DMS114 treated with DMSO at 0.1 percent for 48 hours (cell line): Measurements from ENCODE around the gene LENG8.
"Not testable (repeated sequence)": the region's sequence is repeated elsewhere in the genome, so short reads cannot be mapped to it uniquely, and the experiment has no call there.

ENCODE experiments used
- DNase-seq: peaks from one replicate; lab custom pipeline; 2025; ENCODE audit not compliant: unreplicated experiment; lab: John Stamatoyannopoulos, UW

The LENG8 gene

DNA sequence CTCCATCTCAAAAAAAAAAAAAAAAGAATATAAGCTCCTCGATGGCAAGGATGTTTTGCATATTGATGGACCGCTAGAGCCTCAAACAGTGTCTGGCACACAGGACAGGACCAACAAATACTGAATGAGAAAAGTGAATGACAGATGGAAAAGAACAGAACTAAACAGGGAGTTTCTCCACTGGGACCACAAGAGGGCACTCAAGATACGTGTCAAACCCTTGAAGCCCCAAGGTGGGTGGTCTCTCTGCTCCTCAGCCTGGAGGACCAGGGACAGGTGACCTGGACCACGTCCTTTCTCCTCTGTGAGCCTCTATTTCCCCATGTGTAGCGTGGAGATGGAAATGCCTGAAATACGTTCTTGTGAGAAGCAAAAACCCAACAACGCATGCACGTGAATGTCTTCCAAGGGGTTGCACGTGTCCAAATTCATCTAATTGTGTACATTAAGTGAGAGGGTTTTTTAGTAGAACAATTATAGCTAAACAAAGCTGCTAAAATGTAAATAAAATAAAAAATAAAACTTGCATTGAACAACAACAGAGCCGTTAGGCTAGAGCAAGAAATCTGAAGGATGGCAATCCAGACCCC is 29.8 kb downstream of the LENG8 start:
- peak; percentile 68 for DNase-seq

- DNase-seq, result no peak
Measured at GRCh38 chr19:54480051-54480450, 31.1 kb downstream of the LENG8 start.

DNA sequence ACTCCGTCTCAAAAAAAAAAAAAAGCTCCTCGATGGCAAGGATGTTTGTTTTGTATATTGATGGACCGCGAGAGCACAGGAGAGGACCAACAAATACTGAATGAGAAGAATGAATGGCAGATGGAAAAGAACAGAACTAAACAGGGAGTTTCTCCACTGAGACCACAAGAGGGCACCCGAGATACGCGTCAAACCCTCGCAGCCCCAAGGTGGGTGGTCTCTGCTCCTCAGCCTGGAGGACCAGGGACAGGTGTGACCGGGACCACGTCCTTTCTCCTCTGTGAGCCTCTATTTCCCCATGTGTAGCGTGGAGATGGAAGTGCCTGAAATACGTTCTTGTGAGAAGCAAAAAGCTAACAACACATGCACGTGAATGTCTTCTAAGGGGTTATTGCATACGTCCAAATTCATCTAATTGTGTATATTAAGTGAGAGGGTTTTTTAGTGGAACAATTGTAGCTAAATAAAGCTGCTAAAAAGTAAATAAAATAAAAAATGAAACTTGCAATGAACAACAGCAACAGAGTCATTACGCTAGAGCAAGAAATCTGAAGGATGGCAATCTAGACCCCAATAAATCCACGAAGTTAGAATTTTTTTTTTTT is 32.4 kb downstream of the LENG8 start:
- DNase-seq, result peak; percentile 75

- DNase-seq, result no peak
Measured at GRCh38 chr19:54482889-54483288, 33.9 kb downstream of the LENG8 start.

DNA sequence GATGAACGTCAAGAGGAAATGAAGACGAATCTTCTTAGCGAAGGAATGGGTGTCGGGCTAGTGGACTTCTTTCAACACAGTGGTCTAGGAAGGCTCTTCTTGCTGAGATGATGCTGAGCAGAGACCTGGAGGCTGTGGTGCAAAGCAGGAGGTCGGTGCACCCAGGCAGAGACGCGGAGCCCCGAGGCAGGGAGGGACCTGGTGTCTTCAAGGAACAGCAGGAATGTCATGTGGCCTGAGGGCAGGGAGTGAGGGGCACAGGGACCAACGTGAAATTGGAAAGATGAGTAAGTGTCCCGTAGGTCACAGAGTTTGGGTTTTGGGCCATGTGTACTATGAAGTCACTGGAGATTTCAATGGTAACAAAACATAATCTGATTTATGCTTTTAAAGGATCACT is 35.5 kb downstream of the LENG8 start:
- no peak for DNase-seq

- no peak for DNase-seq
Measured at GRCh38 chr19:54485851-54486250, 36.9 kb downstream of the LENG8 start.

- DNase-seq, result no peak
Measured at GRCh38 chr19:54489341-54489740, 40.3 kb downstream of the LENG8 start.

DNA sequence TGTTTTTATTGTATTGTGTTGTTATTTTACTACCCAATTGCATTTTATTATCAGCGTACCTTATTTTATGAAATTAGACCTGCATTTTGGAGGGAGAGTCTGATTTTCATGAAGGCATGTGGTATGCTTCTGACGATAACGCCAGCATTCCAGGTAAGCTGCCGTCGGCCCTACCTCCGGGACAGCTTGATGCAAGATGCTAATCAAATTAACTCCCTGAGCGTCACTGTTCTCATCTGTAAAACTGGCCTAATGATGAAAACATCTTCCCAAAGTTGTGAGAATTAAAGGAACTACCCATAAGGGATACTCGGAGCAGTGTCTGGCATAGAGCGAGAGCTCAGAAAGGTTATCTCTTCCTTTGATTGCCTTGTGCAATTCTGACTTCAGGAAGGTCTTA is 40.8 kb downstream of the LENG8 start:
- DNase-seq, result no peak

DNA sequence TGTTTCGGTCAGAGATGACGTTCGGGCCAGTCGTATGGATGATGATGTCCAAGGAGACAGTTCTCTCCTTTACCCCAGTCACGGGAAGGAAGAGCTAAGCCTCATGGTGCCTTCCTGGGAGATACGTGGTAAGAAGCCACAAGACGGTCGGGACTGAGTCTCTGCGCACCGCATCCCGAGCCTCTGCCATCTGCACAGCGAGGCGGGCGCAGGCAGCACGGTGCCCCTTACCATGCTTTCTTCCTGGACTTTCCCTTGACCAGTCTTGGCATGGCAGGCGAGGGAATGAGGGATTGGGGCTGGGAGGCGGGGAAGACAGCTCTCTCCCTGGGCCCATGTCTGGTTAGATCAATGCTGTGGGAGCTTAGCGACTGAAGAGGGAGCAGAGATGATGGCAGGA is 43.6 kb downstream of the LENG8 start:
- no peak for DNase-seq

DNA sequence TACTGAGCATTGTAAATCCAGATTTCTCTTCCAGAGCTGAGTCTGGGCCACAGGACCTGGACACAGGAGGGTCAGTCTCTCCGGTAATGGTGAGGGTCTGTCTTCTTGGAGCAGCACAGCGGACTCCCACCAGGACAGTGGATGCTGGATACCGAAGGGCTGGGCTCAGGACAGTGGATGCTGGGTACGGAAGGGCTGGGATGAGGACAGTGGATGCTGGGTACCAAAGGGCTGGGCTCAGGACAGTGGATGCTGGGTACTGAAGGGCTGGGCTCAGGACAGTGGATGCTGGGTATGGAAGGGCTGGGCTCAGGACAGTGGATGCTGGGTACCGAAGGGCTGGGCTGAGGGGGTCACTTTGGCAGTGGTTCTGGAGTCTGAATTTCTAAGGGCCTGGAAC is 44.1 kb downstream of the LENG8 start:
- not testable (repeated sequence) for DNase-seq

DNA sequence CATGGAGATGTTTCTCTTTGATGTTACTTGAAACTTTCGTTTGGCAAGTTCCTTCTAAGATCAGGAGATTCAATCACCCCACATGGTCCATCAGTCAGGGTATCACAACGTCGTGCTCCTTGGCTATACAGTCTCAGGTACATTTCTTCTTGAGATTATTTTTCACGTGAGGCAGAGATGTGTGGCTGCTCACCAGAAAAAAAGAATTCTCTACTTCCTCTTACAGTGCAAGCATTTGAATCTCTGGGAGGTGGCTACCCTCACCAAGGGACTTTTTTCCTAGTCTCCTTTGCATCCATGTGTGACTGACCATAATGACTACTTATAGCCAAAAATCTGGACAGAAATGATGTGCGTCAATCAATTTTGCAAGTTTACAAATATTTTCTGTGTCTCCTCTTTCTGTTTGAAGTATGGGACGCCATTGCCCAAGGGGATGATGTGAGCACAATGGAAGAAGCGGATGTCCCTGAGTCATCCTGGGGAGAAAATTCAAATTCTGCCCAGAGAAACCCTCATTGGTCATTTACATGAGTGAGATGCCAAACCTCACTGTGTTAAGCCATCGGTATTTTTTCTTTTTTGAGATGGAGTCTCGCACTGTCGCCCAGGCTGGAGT is 45.1 kb downstream of the LENG8 start:
- no peak for DNase-seq

DNA sequence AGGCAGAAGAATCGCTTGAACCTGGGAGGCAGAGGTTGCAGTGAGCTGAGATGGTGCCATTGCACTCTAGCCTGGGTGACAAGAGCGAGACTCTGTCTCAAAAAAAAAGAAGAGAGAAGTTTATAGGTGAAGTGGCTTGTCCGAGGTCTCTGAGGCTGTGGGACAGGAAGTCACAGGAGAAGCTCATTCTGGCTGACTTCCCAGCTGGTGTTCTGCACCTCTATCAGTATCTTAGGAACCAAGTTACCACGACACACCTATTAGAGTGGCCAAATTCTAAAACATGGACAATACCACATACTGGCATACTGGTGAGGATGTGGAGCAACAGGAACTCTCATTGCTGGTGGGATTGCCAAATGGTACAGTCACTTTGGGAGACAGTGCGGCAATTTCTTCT is 46.3 kb downstream of the LENG8 start:
- not testable (repeated sequence) for DNase-seq

DNA sequence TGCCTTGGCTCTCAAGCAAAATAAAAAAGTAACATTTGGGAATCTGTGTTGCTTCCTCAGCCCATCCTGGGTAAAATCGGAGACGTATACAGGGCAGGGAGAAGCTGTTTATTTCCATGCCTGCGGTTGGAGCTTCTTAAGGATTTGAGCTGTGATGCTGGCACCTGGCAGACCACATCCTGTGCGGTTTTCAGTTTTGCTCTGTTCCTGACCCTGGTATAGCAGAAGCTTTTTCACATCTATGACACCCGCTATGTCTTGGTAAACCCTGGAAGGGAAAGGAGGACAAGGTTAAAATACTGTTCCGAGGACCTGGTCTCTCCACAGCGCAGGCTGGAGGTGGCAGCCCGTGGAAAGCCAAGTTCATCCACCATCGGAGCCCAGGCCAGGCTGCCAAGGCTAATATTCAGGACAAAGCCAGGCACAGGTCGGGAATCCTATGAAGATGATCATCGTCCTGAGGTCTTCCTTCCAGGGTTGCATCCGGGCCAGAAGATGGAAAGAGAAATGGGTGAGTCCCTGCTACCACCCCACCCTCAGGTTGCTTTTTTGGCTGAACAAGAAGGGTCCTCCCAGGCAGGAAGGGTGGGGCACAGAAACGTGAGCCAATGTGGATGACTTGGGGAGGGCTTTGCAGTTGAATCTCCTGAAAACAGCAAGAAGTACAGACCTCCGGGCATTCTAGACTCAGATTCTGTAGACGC is 48.9 kb downstream of the LENG8 start:
- DNase-seq, result not testable (repeated sequence)

GRCh38 chr19:54498451-54498772 is 49.4 kb downstream of the LENG8 start:
- DNase-seq, result not testable (repeated sequence)

DNA sequence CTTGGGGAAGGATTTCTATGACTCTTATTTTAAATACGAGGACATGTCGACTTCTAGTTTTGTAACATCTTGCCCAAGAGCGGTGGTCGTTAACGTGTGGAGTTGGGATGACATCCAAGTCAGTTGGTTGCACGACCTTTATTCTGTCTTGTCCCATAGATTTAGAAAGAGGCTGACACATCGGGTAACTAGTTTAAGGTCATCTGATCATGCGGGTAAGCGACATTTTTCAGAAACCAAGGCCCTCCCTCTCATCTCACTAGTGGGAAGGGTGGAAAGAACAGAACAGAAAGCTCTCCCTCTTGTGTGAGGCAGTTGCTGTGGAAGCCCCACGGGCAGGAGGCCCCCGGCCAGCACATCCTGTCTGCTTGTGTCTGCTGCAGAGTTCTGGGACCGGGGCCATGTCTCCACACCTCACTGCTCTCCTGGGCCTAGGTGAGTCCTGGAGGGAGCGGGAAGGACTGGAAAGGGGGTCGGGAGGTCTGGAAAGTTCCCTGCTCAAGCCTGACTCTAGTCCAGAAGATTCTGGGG is 53.6 kb downstream of the LENG8 start, which contains the start of gene LAIR2:
LAIR2 (plus strand) TSS at position 314 of the 531 bp plus-strand sequence; CDS start at position 402, 88 bp downstream.
- DNase-seq, result no peak

DNA sequence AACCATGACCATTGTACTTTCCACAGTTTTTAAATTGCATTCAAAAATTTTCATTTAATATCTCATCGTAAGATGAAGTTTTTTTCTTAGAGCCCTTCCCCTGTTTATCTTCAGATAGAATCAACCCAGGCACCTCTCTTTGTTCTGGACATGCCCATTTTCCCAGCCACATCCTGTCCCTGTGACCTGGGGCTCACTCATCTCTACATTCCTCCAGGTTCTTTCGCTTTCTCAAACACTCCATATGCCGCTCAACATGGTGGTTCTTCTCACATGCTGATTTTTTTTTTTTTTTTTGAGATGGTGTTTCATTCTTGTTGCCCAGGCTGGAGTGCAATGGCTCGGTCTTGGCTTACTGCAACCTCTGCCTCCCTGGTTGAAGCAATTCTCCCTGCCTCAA is 56.5 kb downstream of the LENG8 start:
- not testable (repeated sequence) for DNase-seq

GRCh38 chr19:54506079-54506478 is 57.1 kb downstream of the LENG8 start:
- no peak for DNase-seq

DNA sequence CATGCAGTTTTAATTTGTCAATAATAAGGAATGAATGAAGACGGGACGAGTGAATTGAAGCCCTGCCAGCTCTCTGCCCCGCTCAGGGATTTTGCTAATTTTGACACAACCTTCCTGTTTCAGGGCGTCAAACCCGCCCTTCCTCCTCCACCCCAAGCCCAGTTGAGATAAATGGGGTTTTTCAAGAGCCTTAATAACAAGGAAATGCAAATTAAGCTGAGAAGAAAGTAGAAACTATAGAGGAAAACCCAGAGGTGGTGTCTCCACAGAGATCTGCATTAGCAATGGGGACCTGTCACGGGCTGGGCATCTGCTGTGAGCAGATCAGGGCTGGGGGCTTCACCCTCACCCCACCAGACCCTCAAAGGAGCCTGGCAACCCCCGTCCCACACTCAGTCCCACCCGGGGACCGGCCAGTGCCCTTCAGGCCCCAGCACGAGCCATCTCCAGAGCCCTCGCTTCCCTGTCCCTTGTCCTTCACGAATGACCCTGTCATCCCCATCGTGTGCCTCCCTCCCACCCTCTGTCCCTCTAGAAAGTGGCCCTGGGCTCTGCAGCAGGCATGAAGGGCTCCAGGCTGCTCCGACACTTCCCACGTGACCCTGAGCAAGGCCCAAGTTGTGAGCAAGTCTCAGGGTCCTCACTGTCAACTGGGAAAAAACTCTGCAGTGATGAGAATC is 58.2 kb downstream of the LENG8 start:
- DNase-seq, result not testable (repeated sequence)

DNA sequence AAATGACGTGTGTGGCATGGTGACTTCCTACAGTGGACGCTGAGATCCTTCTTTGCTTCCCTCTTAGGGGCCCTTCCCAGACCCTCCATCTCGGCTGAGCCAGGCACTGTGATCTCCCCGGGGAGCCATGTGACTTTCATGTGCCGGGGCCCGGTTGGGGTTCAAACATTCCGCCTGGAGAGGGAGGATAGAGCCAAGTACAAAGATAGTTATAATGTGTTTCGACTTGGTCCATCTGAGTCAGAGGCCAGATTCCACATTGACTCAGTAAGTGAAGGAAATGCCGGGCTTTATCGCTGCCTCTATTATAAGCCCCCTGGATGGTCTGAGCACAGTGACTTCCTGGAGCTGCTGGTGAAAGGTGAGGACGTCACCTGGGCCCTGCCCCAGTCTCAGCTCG is 58.8 kb downstream of the LENG8 start:
- no peak for DNase-seq

DNA sequence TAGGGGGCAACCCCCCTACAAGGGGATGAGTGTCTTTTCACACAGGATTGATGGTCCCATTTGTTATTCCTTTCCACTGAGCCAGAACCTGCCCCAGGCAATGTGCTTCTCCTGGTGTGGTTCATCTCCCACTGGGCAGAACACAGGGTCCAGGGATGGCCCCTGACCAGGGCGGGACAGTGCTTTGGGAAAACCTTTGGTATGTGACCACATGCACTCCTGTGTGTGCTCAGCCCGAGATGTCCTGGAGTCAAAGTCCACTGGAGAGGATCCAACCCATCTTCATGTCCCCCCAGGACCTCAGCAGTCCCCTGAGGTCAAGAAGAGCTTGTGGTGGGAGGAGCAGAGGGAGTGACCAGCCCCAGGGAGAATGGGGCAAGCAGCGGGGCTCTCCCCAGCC is 59.5 kb downstream of the LENG8 start:
- DNase-seq, result not testable (repeated sequence)
